HepG2 (cell line): ENCODE results near the gene DHX16. TPM values are rescaled to one million over a fixed set of nuclear protein-coding genes. Genes with fewer than 3 reads are reported as not detected.
A peak's percentile ranks its signal among the peaks of the same experiment; 100 is the strongest.

ENCODE experiments used
- AHR ChIP-seq: IDR thresholded peaks from 2 replicates; pipeline ENCODE4 v1.6.1; 2018; ENCODE audit warnings: missing genetic modification reagents, missing compliant biosample characterization
- CCAR2 ChIP-seq: fragments of 200-400 bp; formaldehyde crosslinking; optimal IDR thresholded peaks from 2 replicates; pipeline ENCODE3; 2018; ENCODE audit warnings: low read depth, mild to moderate bottlenecking, low read length, moderate library complexity
- CHD2 ChIP-seq: IDR thresholded peaks from 2 replicates; pipeline ENCODE4 v1.6.1; 2011; ENCODE audit warnings: low read depth, low read length, improper control_type of control experiment
- FOSL1 ChIP-seq: sonication (generic); formaldehyde crosslinking; IDR thresholded peaks from 2 replicates; pipeline ENCODE4 v1.9.0; 2021; ENCODE audit warnings: missing genetic modification reagents, borderline replicate concordance
- HINFP ChIP-seq: sonication (generic); formaldehyde crosslinking; IDR thresholded peaks from 2 replicates; pipeline ENCODE4 v1.4.0; 2020; ENCODE audit warnings: low read depth, mild to moderate bottlenecking, missing genetic modification reagents
- KDM3A ChIP-seq: IDR thresholded peaks from 2 replicates; pipeline ENCODE4 v1.6.1; 2018; ENCODE audit warnings: low read depth, missing compliant biosample characterization
- KLF13 ChIP-seq: sonication (generic); formaldehyde crosslinking; IDR thresholded peaks from 2 replicates; pipeline ENCODE4 v1.4.0; 2020; ENCODE audit warnings: mild to moderate bottlenecking, missing genetic modification reagents
- KLF16 ChIP-seq, 2 experiments: sonication (generic) in 1 of 2; formaldehyde crosslinking in 1 of 2; IDR thresholded peaks; 2 replicates each; pipeline versions ENCODE4 v1.6.1 to v1.8.0; 2016 to 2023; ENCODE audit warnings: missing genetic modification reagents in 2 of 2, missing compliant biosample characterization in 1 of 2
- KMT2B ChIP-seq: IDR thresholded peaks from 2 replicates; pipeline ENCODE4 v1.6.1; 2016; ENCODE audit warnings: missing genetic modification reagents, missing compliant biosample characterization
- LRRFIP1 ChIP-seq: sonication (generic); formaldehyde crosslinking; conservative IDR thresholded peaks from 2 replicates; pipeline ENCODE4 v1.4.0; 2020; ENCODE audit warnings: missing genetic modification reagents
- PAF1 ChIP-seq: IDR thresholded peaks from 2 replicates; pipeline ENCODE4 v1.6.1; 2016; ENCODE audit warnings: missing genetic modification reagents, missing compliant biosample characterization
- PLRG1 ChIP-seq: fragments of 450-650 bp; conservative IDR thresholded peaks from 2 replicates; pipeline ENCODE4 v1.6.1; 2016
- RBM22 ChIP-seq: fragments of 200-400 bp; formaldehyde crosslinking; optimal IDR thresholded peaks from 2 replicates; pipeline ENCODE3; 2017; ENCODE audit warnings: mild to moderate bottlenecking, low read length, moderate library complexity
- THYN1 ChIP-seq: sonication (generic); formaldehyde crosslinking; IDR thresholded peaks from 2 replicates; pipeline ENCODE4 v1.8.1; 2023; ENCODE audit warnings: low read depth, mild to moderate bottlenecking, moderate library complexity, missing genetic modification reagents, borderline replicate concordance
- TOPORS ChIP-seq: sonication (generic); formaldehyde crosslinking; IDR thresholded peaks from 2 replicates; pipeline ENCODE4 v1.8.0; 2023; ENCODE audit warnings: mild to moderate bottlenecking, missing genetic modification reagents
- ZBTB14 ChIP-seq: sonication (generic); formaldehyde crosslinking; IDR thresholded peaks from 2 replicates; pipeline ENCODE4 v1.4.0; 2020; ENCODE audit warnings: missing genetic modification reagents
- ZKSCAN1 ChIP-seq: fragments of 150-350 bp; IDR thresholded peaks from 2 replicates; pipeline ENCODE4 v1.6.1; 2014; ENCODE audit warnings: low read length
- ZMYM4 ChIP-seq: sonication (generic); formaldehyde crosslinking; IDR thresholded peaks from 2 replicates; pipeline ENCODE4 v1.8.1; 2023; ENCODE audit warnings: mild to moderate bottlenecking, missing genetic modification reagents
- ZNF276 ChIP-seq: sonication (generic); formaldehyde crosslinking; IDR thresholded peaks from 2 replicates; pipeline ENCODE4 v1.4.0; 2020; ENCODE audit warnings: mild to moderate bottlenecking, low read depth, missing genetic modification reagents
- ZNF549 ChIP-seq: sonication (generic); formaldehyde crosslinking; IDR thresholded peaks from 2 replicates; pipeline ENCODE4 v1.5.0; 2020; ENCODE audit warnings: missing genetic modification reagents
- ZNF552 ChIP-seq: sonication (generic); formaldehyde crosslinking; IDR thresholded peaks from 2 replicates; pipeline ENCODE4 v1.9.0; 2022; ENCODE audit warnings: missing genetic modification reagents, mild to moderate bottlenecking, borderline replicate concordance
- polyA plus RNA-seq, 8 experiments: library from polyadenylated mRNA; depleted of rRNA in 3 of 8; stranded (reverse) in 7 of 8; unstranded in 1 of 8; fragments of >200 nt; fragmentation: Illumina TruSeq in 4 of 8; extraction: Trizol in 4 of 8; gene quantifications; 2 replicates each; pipeline versions ENCODE4 v1.2.1 to v1.2.3, GENCODE V29; 2011 to 2016; ENCODE audit warnings: low read depth in 4 of 8, missing spikeins in 1 of 8, mixed read lengths in 1 of 8; ENCODE audit not compliant: insufficient read depth in 1 of 8
- total RNA-seq, 5 experiments: library from RNA; depleted of rRNA; stranded (reverse); fragments of >200 nt; fragmentation: Illumina TruSeq; extraction: Trizol; gene quantifications; 2 replicates each; pipeline ENCODE4 v1.2.3, GENCODE V29; 2016; ENCODE audit warnings: low read depth in 1 of 5
- TF ChIP-seq, protein P1 (sequence below): IDR thresholded peaks from 2 replicates; pipeline ENCODE4 v1.6.1; 2016; ENCODE audit warnings: missing compliant biosample characterization, missing genetic modification reagents, borderline replicate concordance

DHX16 gene
- total and polyA plus RNA-seq, 2 of the 13 experiments (the other 11 are each of a cell fraction or from before 2014, with no cell fraction given): 57.0 to 58.5 TPM

DNA sequence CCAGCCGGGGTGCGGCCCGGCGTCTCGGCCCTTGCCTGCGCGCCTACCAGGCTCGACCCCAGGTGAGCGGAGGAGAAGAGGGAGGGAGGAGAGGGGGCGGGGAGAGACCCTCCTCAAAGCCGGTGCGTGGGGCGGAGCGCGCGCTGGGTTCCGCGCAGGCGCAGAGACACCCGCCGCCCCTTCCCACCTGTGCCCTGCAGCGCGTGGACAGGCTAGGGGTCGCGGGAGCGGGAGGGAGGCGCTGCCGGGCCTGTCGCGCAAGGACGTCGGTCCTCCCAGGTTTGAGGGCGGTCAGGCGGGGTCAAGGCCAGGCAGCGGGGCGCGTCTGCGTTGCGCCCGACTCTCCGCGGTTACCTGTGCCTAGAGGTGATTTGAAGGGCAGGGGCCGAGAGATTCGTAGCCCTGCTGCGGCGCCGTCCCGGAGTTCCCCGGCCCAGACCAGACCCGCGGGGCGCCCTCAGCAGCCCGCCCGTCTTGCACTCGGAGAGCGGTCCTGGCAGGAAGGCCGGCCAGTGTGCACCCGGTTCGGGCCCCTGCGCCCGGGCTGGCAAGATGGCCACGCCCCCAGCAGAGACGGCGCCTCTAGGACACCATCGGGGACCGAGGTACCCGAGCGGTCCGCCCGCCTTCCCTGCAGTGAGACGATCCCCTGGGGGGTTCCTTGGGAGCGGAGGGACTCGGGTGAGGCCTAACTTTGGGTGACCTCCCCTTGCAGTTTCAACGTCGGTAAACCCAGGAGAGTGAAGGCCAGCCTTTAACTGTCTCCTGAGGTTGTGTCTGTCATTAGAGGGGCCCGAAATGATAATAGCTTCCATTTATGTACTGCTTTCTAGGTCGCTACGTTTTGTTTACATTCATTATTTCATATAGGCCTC lies 25.3 kb downstream of the DHX16 start (continued):
- peak; percentile 59 for TF ChIP-seq RBM22
- peak; percentile 67; the same call in 1 of the 2 replicates for TF ChIP-seq KMT2B (CRISPR knock-in tag)
- peak in 1 of 2 experiments; percentile 76; a peak in 3 of 4 replicates for TF ChIP-seq KLF16 (CRISPR knock-in tag; IDR thresholded peaks at IDR 0.05)
- TF ChIP-seq ZNF549: no peak
- TF ChIP-seq HINFP (CRISPR knock-in tag): peak; percentile 84
- peak; percentile 92; the same call in 1 of the 2 replicates for TF ChIP-seq AHR (CRISPR knock-in tag)
- TF ChIP-seq, protein P1, sequence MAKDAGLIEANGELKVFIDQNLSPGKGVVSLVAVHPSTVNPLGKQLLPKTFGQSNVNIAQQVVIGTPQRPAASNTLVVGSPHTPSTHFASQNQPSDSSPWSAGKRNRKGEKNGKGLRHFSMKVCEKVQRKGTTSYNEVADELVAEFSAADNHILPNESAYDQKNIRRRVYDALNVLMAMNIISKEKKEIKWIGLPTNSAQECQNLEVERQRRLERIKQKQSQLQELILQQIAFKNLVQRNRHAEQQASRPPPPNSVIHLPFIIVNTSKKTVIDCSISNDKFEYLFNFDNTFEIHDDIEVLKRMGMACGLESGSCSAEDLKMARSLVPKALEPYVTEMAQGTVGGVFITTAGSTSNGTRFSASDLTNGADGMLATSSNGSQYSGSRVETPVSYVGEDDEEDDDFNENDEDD (CRISPR knock-in tag): peak; percentile 91
- peak; percentile 96 for TF ChIP-seq KDM3A
- TF ChIP-seq PAF1: no peak
- no peak; the same call in 1 of the 2 replicates for TF ChIP-seq CHD2
- no peak for TF ChIP-seq ZKSCAN1
- no peak for TF ChIP-seq LRRFIP1 (CRISPR knock-in tag)
- TF ChIP-seq FOSL1 (CRISPR knock-in tag): peak; percentile 47; the same call in 1 of the 2 replicates
- no peak for TF ChIP-seq THYN1 (CRISPR knock-in tag)
- TF ChIP-seq TOPORS (CRISPR knock-in tag): no peak
- TF ChIP-seq ZNF276 (CRISPR knock-in tag): peak; percentile 3; the same call in 1 of the 2 replicates
- no peak for TF ChIP-seq PLRG1
- no peak for TF ChIP-seq CCAR2
- peak; percentile 93 for TF ChIP-seq ZMYM4
- peak; percentile 75 for TF ChIP-seq ZBTB14 (CRISPR knock-in tag)
- TF ChIP-seq KLF13 (CRISPR knock-in tag): peak; percentile 93
- TF ChIP-seq ZNF552 (CRISPR knock-in tag): peak; percentile 81
